ENCODE measurements around the gene RNASEH1.

Gene RNASEH1

DNA sequence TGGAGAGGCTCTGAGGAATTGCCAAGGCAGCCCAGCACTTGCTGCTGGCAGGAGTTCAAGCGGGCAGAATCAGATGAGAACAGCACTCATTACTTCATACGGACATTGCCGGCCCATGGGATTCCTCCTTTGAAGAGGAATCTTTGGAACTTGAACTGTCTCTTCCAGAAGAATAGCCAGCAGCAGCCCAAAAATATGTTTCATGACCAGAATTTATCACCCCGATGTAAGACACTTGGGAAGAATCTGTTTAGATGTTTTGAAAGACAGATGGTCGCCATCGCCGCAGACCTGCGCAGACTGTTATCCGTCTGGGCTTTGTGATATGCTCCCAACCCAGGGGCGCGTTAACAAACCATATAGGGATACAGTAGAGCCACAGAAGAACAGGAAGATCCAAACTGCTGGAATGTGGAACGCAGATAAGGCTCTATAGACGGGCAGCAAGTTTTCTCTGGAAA, 35.1 kb downstream of the RNASEH1 start:
- no peak overlapping the region for H3K27ac ChIP-seq
- DNase-seq (ENCODE audit: low spot score) = no peak
- ChIA-PET CTCF (no interaction called here), POLR2A (ENCODE audit: low non-redundant PET) (no interaction called here)
- TF ChIP-seq, protein P1, sequence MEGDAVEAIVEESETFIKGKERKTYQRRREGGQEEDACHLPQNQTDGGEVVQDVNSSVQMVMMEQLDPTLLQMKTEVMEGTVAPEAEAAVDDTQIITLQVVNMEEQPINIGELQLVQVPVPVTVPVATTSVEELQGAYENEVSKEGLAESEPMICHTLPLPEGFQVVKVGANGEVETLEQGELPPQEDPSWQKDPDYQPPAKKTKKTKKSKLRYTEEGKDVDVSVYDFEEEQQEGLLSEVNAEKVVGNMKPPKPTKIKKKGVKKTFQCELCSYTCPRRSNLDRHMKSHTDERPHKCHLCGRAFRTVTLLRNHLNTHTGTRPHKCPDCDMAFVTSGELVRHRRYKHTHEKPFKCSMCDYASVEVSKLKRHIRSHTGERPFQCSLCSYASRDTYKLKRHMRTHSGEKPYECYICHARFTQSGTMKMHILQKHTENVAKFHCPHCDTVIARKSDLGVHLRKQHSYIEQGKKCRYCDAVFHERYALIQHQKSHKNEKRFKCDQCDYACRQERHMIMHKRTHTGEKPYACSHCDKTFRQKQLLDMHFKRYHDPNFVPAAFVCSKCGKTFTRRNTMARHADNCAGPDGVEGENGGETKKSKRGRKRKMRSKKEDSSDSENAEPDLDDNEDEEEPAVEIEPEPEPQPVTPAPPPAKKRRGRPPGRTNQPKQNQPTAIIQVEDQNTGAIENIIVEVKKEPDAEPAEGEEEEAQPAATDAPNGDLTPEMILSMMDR (conservative IDR thresholded peaks at IDR 0.05; ENCODE audit: low read depth) = no peak

- TF ChIP-seq, protein P1 (conservative IDR thresholded peaks at IDR 0.05; ENCODE audit: low read depth) = no peak
- ChIA-PET POLR2A (ENCODE audit: low non-redundant PET) (no interaction called here), CTCF (no interaction called here)
- H3K27ac ChIP-seq = no peak overlapping the region
- DNase-seq (ENCODE audit: low spot score) = no peak
Observed at GRCh38 chr2:3520591-3520990, 37.5 kb downstream of the RNASEH1 start.

- peak within 1 kb of the TSS; percentile 95 for H3K27ac ChIP-seq
- POLR2A ChIA-PET (ENCODE audit: low non-redundant PET) = interaction anchor here (0.6 kb wide), 1 partner anchor 9 kb away, joined by 3 read pairs; no protein-coding TSS in a partner anchor
- peak; percentile 68 for DNase-seq (ENCODE audit: low spot score)
- TF ChIP-seq, protein P1 (conservative IDR thresholded peaks at IDR 0.05; ENCODE audit: low read depth) = no peak
- CTCF ChIA-PET = interaction anchor here (0.6 to 0.7 kb wide), 2 partner anchors 82 to 212 kb away, joined by 3 read pairs; no protein-coding TSS in a partner anchor
Observed at GRCh38 chr2:3519255-3520205, 38.6 kb downstream of the RNASEH1 start, which contains the start of gene ADI1. TSS of gene ADI1 (minus strand) at chr2:3519531. CDS start at chr2:3519487, 44 bp downstream.

GRCh38 chr2:3518496-3519254, 39.5 kb downstream of the RNASEH1 start:
- TF ChIP-seq, protein P1 (conservative IDR thresholded peaks at IDR 0.05; ENCODE audit: low read depth) = no peak
- CTCF ChIA-PET = interaction anchor here (0.6 to 0.7 kb wide), 2 partner anchors 40 to 213 kb away, joined by 3 read pairs; partner anchors contain the start of gene RNASEH1
- POLR2A ChIA-PET (ENCODE audit: low non-redundant PET) = no interaction called here
- peak overlapping the region; percentile 95 for H3K27ac ChIP-seq
- DNase-seq (ENCODE audit: low spot score) = peak; percentile 100

DNA sequence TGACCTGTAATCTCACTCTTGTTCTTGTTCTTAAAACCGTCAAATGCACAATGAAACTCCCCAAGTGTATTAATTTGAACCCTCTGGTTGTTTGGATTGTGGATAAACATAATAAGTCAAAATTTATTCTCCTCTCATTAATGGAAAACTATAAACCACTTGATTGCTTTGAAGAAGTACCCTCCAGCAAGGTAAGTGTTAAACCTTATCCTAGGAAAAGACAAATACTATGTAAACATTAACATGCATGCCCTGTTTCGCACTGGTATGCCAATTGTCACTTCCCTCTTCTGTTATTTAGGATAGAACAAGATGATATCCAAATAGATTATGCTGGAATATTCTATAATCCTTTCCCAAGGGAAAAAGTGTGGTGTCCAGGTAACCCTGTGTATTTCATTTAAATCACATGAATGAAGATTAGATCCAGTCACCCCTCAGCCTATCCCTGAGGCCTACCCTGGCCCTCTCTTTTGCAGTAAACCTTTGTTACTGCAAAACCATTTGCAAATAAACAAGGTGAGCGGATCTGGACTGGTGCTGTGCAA, 40.1 kb downstream of the RNASEH1 start:
- CTCF ChIA-PET = interaction anchor here (0.6 kb wide), 1 partner anchor 40 kb away, joined by 3 read pairs; the partner anchor contains the start of gene RNASEH1
- POLR2A ChIA-PET (ENCODE audit: low non-redundant PET) = no interaction called here

More for the DNA sequence above, 40.1 kb downstream of the RNASEH1 start:
- no peak for DNase-seq (ENCODE audit: low spot score)
- TF ChIP-seq, protein P1 (conservative IDR thresholded peaks at IDR 0.05; ENCODE audit: low read depth) = no peak
- H3K27ac ChIP-seq = peak overlapping the region; percentile 95

All from RWPE1 (cell line).